H1 (cell line): ENCODE results near the gene NEUROG1. TPM values are rescaled to one million over a fixed set of nuclear protein-coding genes. Genes with fewer than 3 reads are reported as not detected.

Source experiments
- CTCF ChIA-PET: fragments of 300-600 bp; sonication (Branson Sonifier 250); formaldehyde crosslinking; loops from one replicate; lab custom pipeline; 2021; ENCODE audit not compliant: partially characterized antibody; lab: Charles Lee
- POLR2A ChIA-PET: fragments of 300-600 bp; sonication (Branson Sonifier 250); formaldehyde crosslinking; loops from one replicate; lab custom pipeline; 2021; ENCODE audit warnings: inconsistent platforms; ENCODE audit not compliant: partially characterized antibody; lab: Charles Lee
- DNase-seq, 2 experiments: peaks; one replicate each; pipeline versions ENCODE4 v3.0.0 to v3.0.0-alpha.2; 2010 to 2022; ENCODE audit warnings: low spot score in 2 of 2, low read depth in 1 of 2, mixed read lengths in 1 of 2
- FAIRE-seq: peaks from 2 replicates; lab custom pipeline; 2011; peaks lifted over from hg19 to GRCh38; lab: Jason Lieb, UNC
- H2AFZ ChIP-seq: 2 replicates; pipeline ENCODE4 v1.8.1; 2012; ENCODE audit warnings: low read length, inconsistent platforms
- H2AK5ac ChIP-seq: 2 replicates; pipeline ENCODE4 v1.6.1; 2013; ENCODE audit warnings: low read depth, low read length
- H2BK120ac ChIP-seq: replicated peaks from 2 replicates; pipeline ENCODE3; 2013; ENCODE audit warnings: low read depth, low read length, inconsistent platforms
- H2BK12ac ChIP-seq: 2 replicates; pipeline ENCODE4 v1.6.1; 2013; ENCODE audit warnings: low read depth, low read length
- H2BK15ac ChIP-seq: 2 replicates; pipeline ENCODE4 v1.6.1; 2013; ENCODE audit warnings: low read length
- H2BK20ac ChIP-seq: 2 replicates; pipeline ENCODE4 v1.6.1; 2013; ENCODE audit warnings: low read length
- H2BK5ac ChIP-seq: 2 replicates; pipeline ENCODE4 v1.6.1; 2013; ENCODE audit warnings: low read depth, low read length
- H3K14ac ChIP-seq: 2 replicates; pipeline ENCODE4 v1.6.1; 2013; ENCODE audit warnings: inconsistent platforms; ENCODE audit not compliant: insufficient read length
- H3K18ac ChIP-seq: 2 replicates; pipeline ENCODE4 v1.6.1; 2013; ENCODE audit warnings: low read length; ENCODE audit errors: extremely low read depth
- H3K23ac ChIP-seq: 2 replicates; pipeline ENCODE4 v1.6.1; 2013; ENCODE audit warnings: inconsistent platforms; ENCODE audit not compliant: insufficient read length
- H3K23me2 ChIP-seq: 2 replicates; pipeline ENCODE4 v1.6.1; 2013; ENCODE audit warnings: low read depth, low read length
- H3K27ac ChIP-seq: 2 replicates; pipeline ENCODE4 v1.6.1; 2011; ENCODE audit warnings: low read depth, low read length, inconsistent platforms
- H3K27me3 ChIP-seq, 4 experiments: replicated peaks in 1 of 4; 1 replicate in 1 of 4; 2 replicates in 3 of 4; pipeline versions ENCODE4 v1.6.1 to v1.8.1; 2011 to 2013; ENCODE audit warnings: low read length in 3 of 4, mild to moderate bottlenecking in 3 of 4, inconsistent platforms in 2 of 4, mixed read lengths in 2 of 4, moderate library complexity in 1 of 4; ENCODE audit not compliant: control insufficient read depth in 3 of 4, insufficient read depth in 3 of 4; ENCODE audit errors: extremely low read depth in 1 of 4
- H3K36me3 ChIP-seq, 4 experiments: 2 replicates each; pipeline versions ENCODE4 v1.6.1 to v1.8.1; 2011 to 2013; ENCODE audit warnings: mild to moderate bottlenecking in 4 of 4, low read length in 3 of 4, moderate library complexity in 2 of 4, control low read depth in 1 of 4, inconsistent platforms in 1 of 4; ENCODE audit not compliant: insufficient read depth in 4 of 4, control insufficient read depth in 2 of 4
- H3K4ac ChIP-seq: replicated peaks from 2 replicates; pipeline ENCODE3; 2013; ENCODE audit warnings: low read length, low read depth, mixed read lengths, inconsistent platforms; ENCODE audit not compliant: insufficient read length
- H3K4me1 ChIP-seq, 4 experiments: replicated peaks in 1 of 4; 1 replicate in 1 of 4; 2 replicates in 3 of 4; pipeline versions ENCODE4 v1.6.1 to v1.8.1; 2011 to 2013; ENCODE audit warnings: low read length in 3 of 4, inconsistent platforms in 2 of 4, mixed read lengths in 1 of 4; ENCODE audit not compliant: insufficient read depth in 4 of 4, control insufficient read depth in 3 of 4
- H3K4me2 ChIP-seq, 2 experiments: 2 replicates each; pipeline versions ENCODE4 v1.6.1 to v1.8.1; 2011 to 2013; ENCODE audit warnings: low read depth in 2 of 2, low read length in 2 of 2, control low read depth in 1 of 2, inconsistent platforms in 1 of 2, mild to moderate bottlenecking in 1 of 2; ENCODE audit not compliant: insufficient read depth in 1 of 2
- H3K4me3 ChIP-seq, 4 experiments: fragments of 200-600, 300-600 bp in 1 of 4; sonication (generic), shearing (Covaris generic), sonication (Bioruptor Twin) in 1 of 4; 2 replicates each; pipeline versions ENCODE4 v1.5.1 to v1.8.1; 2011 to 2016; ENCODE audit warnings: low read length in 4 of 4, low read depth in 3 of 4, control low read depth in 2 of 4, inconsistent platforms in 2 of 4, mild to moderate bottlenecking in 2 of 4, mixed read lengths in 1 of 4, moderate library complexity in 1 of 4; ENCODE audit not compliant: insufficient read depth in 2 of 4; ENCODE audit errors: extremely low read depth in 1 of 4
- H3K56ac ChIP-seq: replicated peaks from 2 replicates; pipeline ENCODE3; 2013; ENCODE audit warnings: low read depth, mild to moderate bottlenecking, mixed read lengths, low read length, inconsistent platforms; ENCODE audit not compliant: insufficient read length
- H3K79me1 ChIP-seq: 2 replicates; pipeline ENCODE4 v1.6.1; 2013; ENCODE audit warnings: low read depth, low read length, control low read depth
- H3K79me2 ChIP-seq, 2 experiments: 2 replicates each; pipeline versions ENCODE4 v1.6.1 to v1.8.1; 2012 to 2013; ENCODE audit warnings: low read length in 2 of 2, mild to moderate bottlenecking in 2 of 2, inconsistent platforms in 1 of 2; ENCODE audit not compliant: insufficient read depth in 2 of 2, control insufficient read depth in 1 of 2
- H3K9ac ChIP-seq, 4 experiments: replicated peaks in 1 of 4; 1 replicate in 1 of 4; 2 replicates in 3 of 4; pipeline versions ENCODE4 v1.6.1 to v1.8.1; 2011 to 2013; ENCODE audit warnings: low read depth in 3 of 4, low read length in 3 of 4, control low read depth in 2 of 4, mild to moderate bottlenecking in 2 of 4, moderate library complexity in 2 of 4, inconsistent platforms in 1 of 4; ENCODE audit errors: extremely low read depth in 1 of 4
- H3K9me3 ChIP-seq, 2 experiments: 2 replicates each; pipeline versions ENCODE4 v1.6.1 to v1.8.1; 2012 to 2013; ENCODE audit warnings: mild to moderate bottlenecking in 2 of 2, moderate library complexity in 2 of 2, control low read depth in 1 of 2, inconsistent platforms in 1 of 2, low read depth in 1 of 2, low read length in 1 of 2, mixed read lengths in 1 of 2; ENCODE audit not compliant: insufficient read depth in 2 of 2
- H4K20me1 ChIP-seq, 2 experiments: replicated peaks in 1 of 2; 2 replicates each; pipeline versions ENCODE3 to v1.8.1; 2011 to 2013; ENCODE audit warnings: inconsistent platforms in 2 of 2, low read length in 2 of 2, mild to moderate bottlenecking in 1 of 2; ENCODE audit not compliant: insufficient read depth in 2 of 2, control insufficient read depth in 1 of 2
- H4K5ac ChIP-seq: 2 replicates; pipeline ENCODE4 v1.6.1; 2013; ENCODE audit warnings: low read length, low read depth, mixed read lengths, inconsistent platforms; ENCODE audit not compliant: insufficient read length
- H4K8ac ChIP-seq: 2 replicates; pipeline ENCODE4 v1.8.0; 2013; ENCODE audit warnings: mild to moderate bottlenecking, moderate library complexity, low read length, inconsistent platforms; ENCODE audit not compliant: insufficient read depth; ENCODE audit errors: extremely low read depth
- H4K91ac ChIP-seq: replicated peaks from 2 replicates; pipeline ENCODE3; 2013; ENCODE audit warnings: low read length, mixed read lengths, inconsistent platforms; ENCODE audit not compliant: insufficient read length
- NRF1 ChIP-seq: IDR thresholded peaks from 2 replicates; pipeline ENCODE4 v1.6.1; 2011; ENCODE audit warnings: mild to moderate bottlenecking, low read depth, low read length, improper control_type of control experiment
- TEAD4 ChIP-seq: IDR thresholded peaks from 2 replicates; pipeline ENCODE4 v1.6.1; 2012; ENCODE audit warnings: low read depth, low read length, inconsistent platforms, mixed read lengths
- WGBS, 2 experiments: shearing (Covaris generic) in 1 of 2; methylation state at CpG; one replicate each; pipeline versions ENCODE4 v1.1.6 to v1.1.7; 2013 to 2015; ENCODE audit warnings: low lambda C conversion rate in 2 of 2, mixed read lengths in 2 of 2, inconsistent platforms in 1 of 2, low coverage in 1 of 2, missing lambda C conversion rate in 1 of 2; ENCODE audit not compliant: insufficient replicate concordance in 2 of 2, insufficient coverage in 1 of 2, insufficient read length in 1 of 2; ENCODE audit errors: extremely low coverage in 1 of 2, missing lambda C conversion rate in 1 of 2; 5-methylcytosine and 5-hydroxymethylcytosine counted together
- polyA plus RNA-seq, 7 experiments: library from polyadenylated mRNA; depleted of rRNA in 3 of 7; stranded (reverse) in 5 of 7; unstranded in 2 of 7; fragments of >200 nt in 5 of 7; fragments of 200-250 nt in 2 of 7; gene quantifications; 1 replicate in 5 of 7; 2 replicates in 1 of 7; 4 replicates in 1 of 7; pipeline versions ENCODE4 v1.2.1 to v1.2.3, GENCODE V29; 2011 to 2013; ENCODE audit warnings: missing spikeins in 2 of 7, mixed read lengths in 2 of 7
- total RNA-seq: library from RNA; stranded (reverse); fragmentation: NEBNext Ultra II Directional; extraction: Animal tissue kit (Norgen Biotek cat#: 25700); gene quantifications from 2 replicates; pipeline ENCODE4 v1.2.1, GENCODE V29; 2021

NEUROG1 gene
- total and polyA plus RNA-seq, 2 of the 8 experiments (the other 6 are each of a cell fraction or from before 2014, with no cell fraction given), result not detected

DNA sequence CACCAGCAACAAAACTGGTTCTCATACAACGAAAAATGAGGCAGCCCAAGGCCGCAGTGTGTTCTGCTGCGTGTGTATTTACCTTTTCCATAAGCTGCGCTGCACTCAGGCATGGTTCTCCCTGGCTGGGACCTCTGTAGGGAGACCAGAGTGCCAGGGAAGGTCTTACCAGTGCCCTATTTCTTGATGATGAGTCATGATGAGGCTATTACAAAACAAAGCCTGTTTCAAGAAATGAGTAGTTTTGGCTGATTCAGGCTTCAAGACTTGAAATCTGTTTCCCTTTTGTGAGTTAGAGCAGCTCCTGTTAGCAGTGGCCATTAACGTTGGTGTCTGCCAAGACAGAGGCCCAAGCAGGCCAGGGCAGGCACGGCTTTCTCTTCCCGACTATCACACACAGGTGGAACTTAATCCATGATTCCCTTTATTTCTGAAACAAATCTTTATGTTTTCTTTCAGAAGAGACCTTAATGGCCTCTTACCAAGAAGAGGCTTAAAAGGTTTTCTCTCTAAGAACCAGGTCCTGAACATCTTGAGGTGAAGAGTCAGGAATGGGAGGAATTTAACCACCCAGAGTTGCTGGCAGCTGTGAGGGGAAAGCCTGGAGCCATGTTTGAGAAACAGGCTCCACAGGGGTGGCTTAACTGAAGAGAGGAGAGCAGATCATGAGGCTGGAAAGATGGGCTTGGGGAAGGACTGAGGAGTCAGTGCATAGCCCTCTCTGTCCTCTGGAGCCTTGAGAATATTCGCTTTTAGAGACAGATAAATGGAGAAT lies 42.2 kb downstream of the NEUROG1 start:
- no peak overlapping the region for H2AFZ ChIP-seq
- H3K4me1 ChIP-seq, result peaks cover 4 to 34% (median 19%) of the 10 kb centered on the region in 4 experiments
- no peak overlapping the region for H2BK20ac ChIP-seq

More for the DNA sequence above, 42.2 kb downstream of the NEUROG1 start:
- no peak overlapping the region for H3K56ac ChIP-seq
- H3K4me2 ChIP-seq, result no peak overlapping the region
- no peak overlapping the region for H4K5ac ChIP-seq
- H3K23ac ChIP-seq, result no peak overlapping the region
- no peak for FAIRE-seq
- H4K91ac ChIP-seq, result no peak overlapping the region
- no peak overlapping the region for H3K4me3 ChIP-seq
- no peak overlapping the region for H2BK15ac ChIP-seq
- H3K27me3 ChIP-seq, result peaks cover 62 to 98% (median 87%) of the 10 kb centered on the region in 4 experiments
- H3K79me1 ChIP-seq, result no peaks in the 10 kb centered on the region
- ChIA-PET POLR2A (interaction anchor here (1.3 kb wide), 1 partner anchor 41 kb away, joined by 3 read pairs; no protein-coding TSS in a partner anchor), CTCF (interaction anchor here (1.0 to 9.9 kb wide), 11 partner anchors 14 to 337 kb away, joined by 3 to 137 read pairs (median 4); partner anchors contain the start of gene NEUROG1)
- peaks cover 19% of the 10 kb centered on the region; the same call in 1 of the 2 replicates for H3K23me2 ChIP-seq
- no peak overlapping the region for H2BK12ac ChIP-seq
- no peak overlapping the region for H3K14ac ChIP-seq
- DNase-seq, result no peak
- H3K4ac ChIP-seq, result no peak overlapping the region
- H3K27ac ChIP-seq, result no peak overlapping the region
- no peak overlapping the region for H3K9ac ChIP-seq
- no peak overlapping the region for H4K8ac ChIP-seq
- H3K79me2 ChIP-seq, result no peaks in the 10 kb centered on the region
- no peak overlapping the region for H2AK5ac ChIP-seq
- no peak overlapping the region for H2BK120ac ChIP-seq
- H2BK5ac ChIP-seq, result no peak overlapping the region
- H3K36me3 ChIP-seq, result no peaks in the 10 kb centered on the region
- 0 out of 2 replicates have a peak, but pooled peaks have one; percentile 41 for TF ChIP-seq TEAD4
- TF ChIP-seq NRF1, result no peak
- H3K9me3 ChIP-seq, result no peaks in the 10 kb centered on the region
- H3K18ac ChIP-seq, result no peak overlapping the region
- 88% methylated on average over 8 of the region's 8 CpGs; no CpG with 5 or more reads in 1 of the 2 experiments for WGBS, 2 experiments
- peaks cover 3 to 13% of the 10 kb centered on the region in 2 experiments for H4K20me1 ChIP-seq
